GM18951 (cell line): ENCODE results near the gene OR52I1.
A peak's percentile ranks its signal among the peaks of the same experiment; 100 is the strongest.

Source experiments
- POLR2A ChIP-seq: IDR thresholded peaks from 4 replicates; pipeline ENCODE4 v1.6.1; 2011; ENCODE audit warnings: mild to moderate bottlenecking; ENCODE audit not compliant: insufficient read length, insufficient read depth; ENCODE audit errors: extremely low read depth
- in situ Hi-C: fragments of 300-500 bp; cut with MboI; formaldehyde crosslinking; loops from one replicate; pipeline ENCODE4 v1.12.0; 2022; ENCODE audit warnings: low sequenced_read_pairs, mixed read lengths, inconsistent platforms; ENCODE audit not compliant: unreplicated experiment

OR52I1 gene

DNA sequence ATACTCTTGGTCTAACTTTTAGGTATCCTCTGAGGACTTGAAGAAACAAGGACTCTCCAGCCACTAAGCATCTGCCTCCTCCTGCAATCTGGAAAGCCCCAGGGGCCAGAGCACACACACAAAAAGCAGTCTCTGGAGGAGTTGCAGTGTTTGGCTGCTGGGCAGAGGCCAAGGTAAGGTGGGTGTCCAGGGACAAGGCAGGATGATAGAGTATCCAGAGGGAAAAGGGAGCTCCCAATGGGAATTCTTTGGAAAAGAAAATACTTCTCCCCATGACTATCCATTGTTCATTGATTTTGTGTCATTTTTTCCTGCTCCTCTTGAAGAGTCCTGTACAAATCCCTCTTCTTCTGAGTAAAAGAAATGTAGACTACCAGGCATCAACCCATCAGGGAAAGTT lies 12.4 kb upstream of the OR52I1 start, which contains the start of gene OR52I2:
TSS of gene OR52I2 (plus strand) at position 301 of the 400 bp plus-strand sequence.
- TF ChIP-seq POLR2A: no peak
- in situ Hi-C loops: no loop called here

DNA sequence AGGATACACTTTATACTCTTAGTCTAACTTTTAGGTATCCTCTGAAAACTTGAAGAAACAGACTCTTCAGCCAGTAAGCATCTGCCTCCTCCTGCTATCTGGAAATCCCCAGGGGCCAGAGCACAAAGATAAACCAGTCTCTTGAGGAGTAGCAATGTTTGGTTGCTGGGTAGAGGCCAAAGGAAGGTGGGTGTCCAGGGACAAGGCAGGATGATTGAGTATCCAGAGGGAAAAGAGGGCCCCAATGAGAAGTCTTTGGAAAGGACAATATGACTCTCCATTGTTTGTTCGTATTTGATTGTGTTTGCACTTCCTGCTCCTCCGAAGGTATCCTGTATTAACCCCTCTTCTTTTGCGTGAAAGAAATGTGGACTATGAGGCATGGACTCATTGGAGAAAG lies 4.8 kb upstream of the OR52I1 start:
- TF ChIP-seq POLR2A: no peak
- in situ Hi-C loops: no loop called here

DNA sequence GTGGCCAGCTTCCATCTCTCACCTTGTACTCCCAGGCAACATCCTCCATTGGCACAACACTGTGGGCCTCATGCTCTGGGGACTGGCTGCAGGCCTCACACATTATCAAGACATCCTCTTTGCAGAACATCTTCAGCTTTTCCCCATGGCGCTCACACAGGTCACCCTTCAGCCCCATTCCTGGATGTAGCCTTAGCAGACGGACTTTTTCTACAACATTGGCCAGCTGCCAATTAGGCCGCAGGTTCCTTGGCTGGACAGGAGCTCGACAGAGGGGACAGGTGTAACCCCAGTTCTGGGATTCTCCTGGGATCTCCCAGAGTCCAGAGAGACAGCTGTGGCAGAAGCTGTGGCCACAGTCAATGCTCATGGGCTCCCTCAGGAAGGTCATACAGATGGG lies 11.2 kb downstream of the OR52I1 start:
- in situ Hi-C loops: loop anchor here (25.0 kb wide), 1 partner anchor 782 kb away; the partner anchor contains the start of gene OR51M1
- no peak for TF ChIP-seq POLR2A

DNA sequence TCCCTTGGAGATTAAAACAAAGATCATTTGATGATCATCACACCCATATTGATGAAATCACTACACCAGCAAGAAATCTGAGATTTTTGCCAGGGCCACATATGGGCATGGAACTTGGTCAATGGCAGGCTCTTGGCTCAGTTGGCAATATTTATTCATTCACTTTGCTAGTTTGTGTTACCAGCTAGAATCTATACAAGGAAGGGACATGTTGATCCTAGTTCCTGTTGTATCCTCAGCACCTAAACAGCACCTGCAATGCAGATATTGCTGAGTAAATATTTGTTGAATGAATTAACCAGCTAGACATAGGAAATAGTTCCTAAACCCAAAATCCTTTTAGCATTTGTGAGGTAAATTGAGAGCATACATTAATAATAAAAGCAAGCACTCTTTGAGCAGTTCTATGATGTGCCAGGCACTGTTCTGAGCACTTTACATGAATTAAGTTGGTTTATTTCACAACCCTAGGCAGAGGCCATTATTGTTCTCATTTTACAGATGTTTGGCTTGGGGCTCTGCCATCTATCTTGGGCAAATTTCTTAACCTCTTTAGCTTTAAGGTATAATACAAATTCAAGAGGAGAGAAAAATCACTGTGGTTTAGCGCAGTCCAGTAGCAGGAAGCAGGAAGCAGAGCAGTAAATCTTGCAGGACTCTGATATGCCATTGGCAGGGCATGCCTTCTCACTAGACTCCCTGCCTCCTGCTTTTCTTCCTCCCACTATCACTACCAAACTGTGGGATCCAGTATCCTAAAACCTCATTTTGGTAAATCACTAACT lies 12.6 kb downstream of the OR52I1 start:
- no peak for TF ChIP-seq POLR2A
- in situ Hi-C loops: loop anchor here (25.0 kb wide), 1 partner anchor 781 kb away; the partner anchor contains the start of gene OR51M1

DNA sequence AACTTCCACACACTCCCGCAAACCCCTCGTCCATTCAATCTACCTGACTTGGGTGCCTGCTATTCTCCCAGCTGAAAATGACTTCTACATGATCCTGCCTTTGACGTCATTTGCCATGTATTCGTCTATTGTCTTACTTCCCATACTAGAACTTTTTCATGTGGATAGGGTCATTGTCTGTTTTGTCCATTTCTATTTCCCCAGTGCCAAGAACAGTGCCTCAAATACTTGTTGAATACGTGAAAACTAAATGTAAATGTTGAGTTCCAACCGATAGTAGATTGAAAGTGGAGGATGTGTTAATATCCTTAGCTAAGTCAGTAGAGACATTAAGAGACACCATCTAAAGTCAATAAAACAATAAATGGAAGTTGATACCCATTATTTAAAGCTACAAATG lies 13.3 kb downstream of the OR52I1 start:
- in situ Hi-C loops: loop anchor here (25.0 kb wide), 1 partner anchor 780 kb away; the partner anchor contains the start of gene OR51M1
- TF ChIP-seq POLR2A: no peak

DNA sequence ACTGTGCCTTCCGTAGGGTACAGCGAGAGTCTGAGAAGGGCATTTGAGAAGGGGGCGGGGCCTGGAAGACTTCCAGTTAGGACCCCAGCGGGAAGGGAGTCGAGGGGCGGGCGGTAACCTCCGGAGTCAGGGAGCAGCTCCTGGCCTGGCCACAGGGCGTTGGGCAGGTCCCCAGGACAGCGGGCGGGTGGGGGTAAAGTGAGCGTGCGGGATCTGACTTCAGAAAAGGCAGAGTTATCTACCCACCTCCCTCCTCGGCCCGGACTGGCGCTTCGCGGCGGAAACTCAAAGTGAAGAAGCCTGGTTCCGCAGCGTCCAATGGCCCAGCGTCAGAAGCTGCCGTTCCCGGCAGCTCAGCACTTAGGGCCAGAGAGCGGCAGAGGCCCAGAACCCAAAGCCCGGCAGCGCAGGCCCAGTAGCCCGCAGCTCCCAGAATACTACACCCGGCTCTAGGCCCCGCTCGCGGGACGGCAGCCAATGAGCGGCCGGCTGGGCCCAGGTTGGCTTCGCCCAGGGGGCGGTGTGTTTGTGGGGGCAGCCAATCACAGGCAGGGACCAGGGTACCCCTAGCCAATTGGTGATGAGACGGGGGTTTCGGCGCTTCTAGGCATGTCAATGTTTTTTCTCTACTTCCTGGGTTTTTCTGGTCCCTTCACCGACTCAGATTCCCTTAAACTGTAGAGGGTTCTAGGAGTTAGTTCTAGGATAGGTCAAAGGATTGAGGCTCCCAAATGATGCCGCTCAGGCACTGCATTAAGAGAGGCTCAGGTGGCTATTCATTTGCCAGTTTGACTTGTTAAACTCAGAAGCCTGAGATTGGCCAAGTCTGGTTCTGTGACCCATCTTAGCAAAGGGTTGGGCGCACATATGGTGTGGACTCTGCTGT lies 14.2 kb downstream of the OR52I1 start, which contains the start of gene TRIM68:
TSS of gene TRIM68 (minus strand) at position 451 of the 886 bp plus-strand sequence. CDS start 2,727 bp downstream, outside the sequence.
- TF ChIP-seq POLR2A: peak; percentile 79

DNA sequence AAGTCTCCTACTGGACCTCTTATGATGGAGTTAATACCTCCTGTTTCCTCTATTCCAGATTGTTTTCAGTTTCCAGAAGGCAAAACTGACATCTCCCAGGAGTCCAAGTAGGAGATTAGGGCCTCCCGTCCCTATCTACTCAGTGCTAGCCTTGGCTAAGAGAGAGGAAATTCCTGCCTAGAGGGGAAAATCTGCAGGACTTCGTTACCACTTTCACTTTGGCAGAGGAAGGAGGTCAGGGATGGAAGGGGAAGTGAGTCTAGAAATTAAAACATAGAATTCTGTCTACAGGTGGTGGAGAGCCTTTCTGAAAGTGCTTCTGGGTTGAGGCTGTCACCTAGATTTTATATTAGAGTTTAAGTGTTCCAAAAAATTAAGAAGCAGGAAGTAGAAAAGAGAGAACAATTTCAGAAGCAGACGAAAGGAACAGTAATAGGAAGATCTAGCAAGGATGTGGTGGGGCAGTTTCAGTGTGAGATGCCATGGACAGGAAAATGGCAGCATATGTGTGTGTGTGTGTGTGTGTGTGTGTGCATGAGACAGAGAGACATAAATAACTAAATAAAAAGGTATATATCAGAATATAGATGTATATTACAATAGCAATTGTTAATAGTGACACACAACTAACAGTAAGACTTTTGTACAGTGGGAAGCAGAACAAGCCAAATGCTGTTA lies 16.6 kb downstream of the OR52I1 start:
- in situ Hi-C loops: loop anchor here (25.0 kb wide), 1 partner anchor 777 kb away; the partner anchor contains the start of gene OR51M1

More for the DNA sequence above, 14.2 kb downstream of the OR52I1 start, which contains the start of gene TRIM68:
- in situ Hi-C loops: loop anchor here (25.0 kb wide), 1 partner anchor 779 kb away; the partner anchor contains the start of gene OR51M1

DNA sequence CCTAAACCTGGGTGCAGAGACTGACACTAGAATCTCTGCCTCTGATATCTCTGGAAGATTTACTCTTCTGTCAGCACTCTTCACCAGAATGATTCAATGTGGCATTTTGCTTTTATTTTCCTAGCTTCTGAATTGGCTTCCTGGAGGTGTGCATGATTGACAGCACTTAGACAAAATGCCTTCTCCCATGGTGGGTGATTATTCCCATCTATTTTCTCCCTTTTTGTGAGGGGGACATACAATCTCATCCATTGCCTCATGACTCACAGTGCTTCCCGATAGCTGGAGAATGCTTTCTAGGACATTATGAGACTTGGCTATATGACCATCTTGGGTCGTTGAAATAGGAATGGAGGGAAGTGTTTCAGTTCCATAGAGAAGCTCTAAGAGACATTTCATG lies 18.1 kb downstream of the OR52I1 start:
- no peak for TF ChIP-seq POLR2A
- in situ Hi-C loops: loop anchor here (25.0 kb wide), 1 partner anchor 775 kb away; the partner anchor contains the start of gene OR51M1

More for the DNA sequence above, 16.6 kb downstream of the OR52I1 start:
- TF ChIP-seq POLR2A: no peak

DNA sequence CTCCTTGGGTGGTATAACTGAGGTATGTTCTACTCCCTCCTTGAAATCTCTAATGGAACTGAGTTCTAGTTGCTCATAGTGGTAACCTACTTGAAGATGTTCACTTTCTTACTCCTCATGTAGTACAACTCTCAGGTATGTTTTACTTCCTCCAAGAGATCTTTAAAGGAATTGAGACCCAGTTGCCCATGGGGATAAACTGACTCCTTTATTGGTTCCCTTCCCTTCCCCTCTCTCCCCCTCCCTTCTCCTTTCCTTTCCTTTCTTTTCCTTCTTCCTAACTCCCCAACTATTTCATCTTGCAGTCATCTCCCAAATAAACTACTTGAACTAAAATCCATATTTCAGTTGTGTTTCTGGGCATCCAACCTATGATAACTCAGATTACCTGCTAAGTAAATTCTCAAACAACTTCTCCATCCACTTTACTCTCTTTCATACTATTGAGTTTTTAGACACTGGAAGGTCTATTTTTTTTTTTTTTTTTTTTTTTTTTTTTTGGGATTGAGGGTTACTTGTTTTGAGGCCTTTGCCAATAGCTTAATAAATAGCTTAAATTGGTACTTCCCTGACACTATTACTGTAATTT lies 22.1 kb downstream of the OR52I1 start:
- no peak for TF ChIP-seq POLR2A
- in situ Hi-C loops: loop anchor here (25.0 kb wide), 1 partner anchor 771 kb away; the partner anchor contains the start of gene OR51M1

DNA sequence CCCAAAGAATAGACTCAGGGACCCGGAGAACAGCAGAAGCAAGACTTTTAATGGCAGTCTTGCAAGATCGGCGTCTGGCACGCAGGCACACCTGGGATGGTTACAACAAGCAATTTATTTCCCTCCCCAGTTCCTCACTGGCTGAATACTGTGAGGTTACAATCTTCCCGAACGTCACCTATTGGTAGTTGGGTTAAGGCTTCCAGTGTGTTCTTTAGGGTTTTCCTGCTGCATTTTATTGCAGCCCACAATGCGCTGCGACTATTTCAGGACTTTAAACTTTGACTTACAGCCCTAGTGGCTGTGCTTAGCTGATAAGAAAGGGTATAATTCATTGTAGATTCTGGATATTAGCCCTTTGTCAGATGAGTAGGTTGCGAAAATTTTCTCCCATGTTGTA lies 25.7 kb downstream of the OR52I1 start:
- TF ChIP-seq POLR2A: no peak
- in situ Hi-C loops: loop anchor here (25.0 kb wide), 1 partner anchor 768 kb away; the partner anchor contains the start of gene OR51M1

DNA sequence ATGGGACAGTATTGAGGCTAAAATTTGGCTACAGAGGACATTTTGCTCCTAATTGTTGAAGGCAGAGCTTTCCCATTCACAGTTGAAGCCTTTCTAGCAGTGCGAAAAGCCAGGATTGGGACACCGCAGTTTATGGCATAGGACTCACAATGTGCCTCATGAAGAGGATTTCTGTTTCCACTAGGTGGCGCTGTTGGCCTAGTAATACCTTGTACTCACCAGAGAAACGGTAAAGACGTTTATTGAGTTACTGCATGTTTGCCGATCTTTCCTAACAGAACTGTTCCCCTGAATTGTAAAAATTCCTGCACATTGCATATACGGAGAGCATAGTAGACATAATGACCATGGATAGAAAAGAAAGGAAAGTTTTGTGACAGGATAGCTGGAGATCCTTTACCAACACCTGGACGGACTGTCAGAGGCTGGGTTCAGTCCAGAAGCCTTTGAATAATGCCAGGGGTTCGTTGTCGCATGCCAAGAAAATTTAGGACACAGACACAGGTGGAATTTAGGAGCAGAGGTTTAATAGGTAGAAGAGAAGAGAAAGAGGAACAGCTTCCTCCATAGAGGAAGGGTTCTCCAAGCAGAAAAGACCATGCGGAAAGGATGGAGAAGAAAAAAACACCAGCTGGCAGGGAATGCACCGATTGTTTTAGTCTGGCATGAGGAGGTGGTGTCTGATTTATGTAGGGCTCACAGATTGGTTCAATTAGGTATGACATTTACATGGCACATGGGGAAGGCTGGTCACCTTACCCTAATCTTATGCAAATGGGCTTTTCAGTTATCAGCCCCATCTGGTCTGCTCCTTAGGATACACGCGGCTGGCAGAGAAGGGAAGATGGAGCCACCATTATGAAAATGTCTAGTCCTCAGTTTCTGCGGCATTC lies 32.6 kb downstream of the OR52I1 start:
- TF ChIP-seq POLR2A: no peak
- in situ Hi-C loops: no loop called here
